NCI-H524 treated with DMSO at 0.1 percent for 48 hours (cell line): ENCODE data around the gene MCM8.

Source experiments
- DNase-seq: peaks from one replicate; lab custom pipeline; 2025; lab: John Stamatoyannopoulos, UW

Gene MCM8

GRCh38 chr20:6044115-6044514 is 93.7 kb downstream of the MCM8 start:
- DNase-seq, result no peak

GRCh38 chr20:6045566-6045965 is 95.1 kb downstream of the MCM8 start:
- no peak for DNase-seq

GRCh38 chr20:6046432-6046831 is 96.0 kb downstream of the MCM8 start:
- no peak for DNase-seq

GRCh38 chr20:6048391-6048790 is 97.9 kb downstream of the MCM8 start:
- DNase-seq, result no peak
